Esophagus muscularis mucosa (tissue), 4 donors: ENCODE data around the gene PLEKHH1. TPM values are rescaled to one million over a fixed set of nuclear protein-coding genes. Genes with fewer than 3 reads are reported as not detected.
"Not testable (repeated sequence)": the region's sequence is repeated elsewhere in the genome, so short reads cannot be mapped to it uniquely, and the experiment has no call there.

Experiments used
- DNase-seq: peaks from one replicate; pipeline ENCODE4 v3.0.0-alpha.2; 2017; ENCODE audit errors: extremely low spot score
- H3K27ac ChIP-seq, 4 donors: fragments of 200-600 bp; sonication (generic); replicated peaks in 1 of 4; 1 replicate in 3 of 4; 2 replicates in 1 of 4; pipeline ENCODE4 v1.5.1; 2016 to 2019; ENCODE audit warnings: mild to moderate bottlenecking in 1 of 4
- H3K27me3 ChIP-seq, 4 donors: fragments of 200-600 bp; sonication (generic); one replicate each; pipeline versions ENCODE4 v1.5.1 to v1.6.0; 2016 to 2019
- H3K36me3 ChIP-seq, 4 donors: fragments of 200-600 bp; sonication (generic); one replicate each; pipeline ENCODE4 v1.5.1; 2016 to 2019
- H3K4me1 ChIP-seq, 4 donors: fragments of 200-600 bp; sonication (generic); one replicate each; pipeline ENCODE4 v1.5.1; 2016 to 2019
- H3K4me3 ChIP-seq, 4 donors: fragments of 200-600 bp; sonication (generic); 1 replicate in 2 of 4; 2 replicates in 2 of 4; pipeline ENCODE4 v1.5.1; 2016 to 2019; ENCODE audit warnings: mild to moderate bottlenecking in 4 of 4, moderate library complexity in 1 of 4
- H3K9me3 ChIP-seq, 4 donors: fragments of 200-600 bp; sonication (generic); 1 replicate in 3 of 4; 2 replicates in 1 of 4; pipeline ENCODE4 v1.5.1; 2016 to 2019
- CTCF ChIP-seq, 3 experiments: fragments of 200-600 bp in 2 of 3; fragments of 450-650 bp in 1 of 3; sonication (generic) in 2 of 3; IDR thresholded peaks; one replicate each; pipeline ENCODE4 v1.5.1; 2017 to 2019; ENCODE audit warnings: antibody characterized with exemption in 3 of 3, mild to moderate bottlenecking in 2 of 3, moderate library complexity in 1 of 3
- EP300 ChIP-seq: sonication (generic); formaldehyde crosslinking; IDR thresholded peaks from one replicate; pipeline ENCODE4 v1.6.1; 2017; ENCODE audit warnings: antibody characterized with exemption
- POLR2A ChIP-seq: fragments of 450-650 bp; IDR thresholded peaks from one replicate; pipeline ENCODE4 v1.6.1; 2017; ENCODE audit warnings: antibody characterized with exemption, moderate library complexity, mild to moderate bottlenecking, low read depth
- POLR2AphosphoS5 ChIP-seq, 2 donors: sonication (generic); formaldehyde crosslinking; IDR thresholded peaks; one replicate each; pipeline ENCODE4 v1.6.1; 2017; ENCODE audit warnings: antibody characterized with exemption in 2 of 2
- WGBS: methylation state at CpG from one replicate; pipeline ENCODE4 v1.1.5; 2018; 5-methylcytosine and 5-hydroxymethylcytosine counted together
- intact Hi-C: fragments of 100-400 bp; cut with DNase I; formaldehyde crosslinking; loops from one replicate; pipeline ENCODE4 v1.15.1; 2023
- total RNA-seq, 4 donors: library from RNA; depleted of rRNA; stranded (reverse); fragments of >200 nt; gene quantifications; one replicate each; pipeline versions ENCODE4 v1.1.0 to v1.2.1, GENCODE V29; 2016

PLEKHH1 gene
- total RNA-seq, 4 donors from 2014 or later = 1.7 to 3.8 (median 2.4) TPM

- peaks cover under 1 to 13% (median 10%) of the 10 kb centered on the region in 4 donors for H3K4me1 ChIP-seq
- H3K27ac ChIP-seq = no peak overlapping the region
- peaks cover 0 to 7% (median 0%) of the 10 kb centered on the region in 4 donors for H3K36me3 ChIP-seq
- H3K9me3 ChIP-seq = no peaks in the 10 kb centered on the region
- intact Hi-C loops = no loop called here
- H3K27me3 ChIP-seq = no peaks in the 10 kb centered on the region
- WGBS = 77% methylated on average over 3 of the region's 3 CpGs
- no peak overlapping the region for H3K4me3 ChIP-seq
- DNase-seq = no peak
- TF ChIP-seq EP300 = no peak
These were observed 4.6 kb downstream of the PLEKHH1 start for GRCh38 chr14:67537736-67538135.

GRCh38 chr14:67538501-67538900 lies 5.4 kb downstream of the PLEKHH1 start:
- Histone ChIP-seq H3K27me3 (no peaks in the 10 kb centered on the region), H3K27ac (no peak overlapping the region), H3K4me3 (no peak overlapping the region), H3K4me1 (peaks cover 0 to 10% (median 7%) of the 10 kb centered on the region in 4 donors), H3K9me3 (no peaks in the 10 kb centered on the region), H3K36me3 (peaks cover 0 to 7% (median 3%) of the 10 kb centered on the region in 4 donors)
- no peak for TF ChIP-seq POLR2AphosphoS5 (IDR thresholded peaks at IDR 0.05)
- no peak for TF ChIP-seq POLR2A
- TF ChIP-seq CTCF (IDR thresholded peaks at IDR 0.05) = no peak
- intact Hi-C loops = no loop called here
- 69% methylated on average over 2 of the region's 2 CpGs for WGBS
- DNase-seq = no peak

GRCh38 chr14:67539116-67539515 lies 6.0 kb downstream of the PLEKHH1 start:
- DNase-seq = no peak
- peaks cover 0 to 4% (median under 1%) of the 10 kb centered on the region in 4 donors for H3K4me1 ChIP-seq
- no peak overlapping the region for H3K27ac ChIP-seq
- 66% methylated on average over 5 of the region's 5 CpGs for WGBS
- no peak overlapping the region for H3K4me3 ChIP-seq
- no peaks in the 10 kb centered on the region for H3K9me3 ChIP-seq
- intact Hi-C loops = no loop called here
- H3K36me3 ChIP-seq = peaks cover 0 to 9% (median 4%) of the 10 kb centered on the region in 4 donors
- H3K27me3 ChIP-seq = no peaks in the 10 kb centered on the region
- TF ChIP-seq POLR2AphosphoS5 (IDR thresholded peaks at IDR 0.05) = no peak
- TF ChIP-seq CTCF (IDR thresholded peaks at IDR 0.05) = no peak
- TF ChIP-seq POLR2A = no peak
- no peak for TF ChIP-seq EP300

- intact Hi-C loops = no loop called here
- no peak overlapping the region for H3K4me3 ChIP-seq
- no peak overlapping the region for H3K27ac ChIP-seq
- H3K9me3 ChIP-seq = no peaks in the 10 kb centered on the region
- peaks cover 0 to 14% (median 4%) of the 10 kb centered on the region in 4 donors for H3K36me3 ChIP-seq
- peaks cover 0 to 3% (median 0%) of the 10 kb centered on the region in 4 donors for H3K4me1 ChIP-seq
- H3K27me3 ChIP-seq = no peaks in the 10 kb centered on the region
- DNase-seq = no peak
- WGBS = 75% methylated on average over 24 of the region's 24 CpGs
- TF ChIP-seq POLR2AphosphoS5 (IDR thresholded peaks at IDR 0.05) (no peak), CTCF (IDR thresholded peaks at IDR 0.05) (no peak), EP300 (no peak), POLR2A (no peak)
These were observed 8.6 kb downstream of the PLEKHH1 start for GRCh38 chr14:67541448-67542387.

- intact Hi-C loops = not testable (repeated sequence)
These were observed 9.5 kb downstream of the PLEKHH1 start for GRCh38 chr14:67542620-67543019.

More at GRCh38 chr14:67542620-67543019, 9.5 kb downstream of the PLEKHH1 start:
- not testable (repeated sequence) for H3K4me3 ChIP-seq, H3K27ac ChIP-seq, H3K4me1 ChIP-seq, H3K27me3 ChIP-seq, DNase-seq, H3K9me3 ChIP-seq
- WGBS = 91% methylated on average over 13 of the region's 13 CpGs
- H3K36me3 ChIP-seq = peaks cover 0 to 14% (median 4%) of the 10 kb centered on the region in 4 donors
